Nephron progenitor cell (in vitro differentiated cells): ENCODE measurements around the gene CDK2AP2.
A peak's percentile ranks its signal among the peaks of the same experiment; 100 is the strongest.

Source experiments
- DNase-seq: peaks from one replicate; pipeline ENCODE4 v3.0.0; 2021
- H3K27ac Mint-ChIP-seq: 2 replicates; pipeline ENCODE4 v1.8.0; 2021; ENCODE audit warnings: mild to moderate bottlenecking, moderate library complexity, mixed read lengths
- H3K27me3 Mint-ChIP-seq: 2 replicates; pipeline ENCODE4 v1.8.0; 2021; ENCODE audit warnings: mild to moderate bottlenecking, low read depth, mixed read lengths; ENCODE audit not compliant: poor library complexity
- H3K36me3 Mint-ChIP-seq: 2 replicates; pipeline ENCODE4 v1.8.0; 2021; ENCODE audit warnings: low read depth, mixed read lengths
- H3K4me1 Mint-ChIP-seq: 2 replicates; pipeline ENCODE4 v1.8.0; 2021; ENCODE audit warnings: mixed read lengths
- H3K4me3 Mint-ChIP-seq: 2 replicates; pipeline ENCODE4 v1.8.0; 2021; ENCODE audit warnings: mild to moderate bottlenecking, moderate library complexity, mixed read lengths
- H3K9me3 Mint-ChIP-seq: 2 replicates; pipeline ENCODE4 v1.8.0; 2021; ENCODE audit warnings: mild to moderate bottlenecking, moderate library complexity, mixed read lengths
- TF ChIP-seq, protein P1 (sequence below): fragments of 200-600 bp; sonication (generic); IDR thresholded peaks from 2 replicates; pipeline ENCODE4 v1.5.0; 2021; ENCODE audit warnings: antibody characterized with exemption

Gene CDK2AP2

GRCh38 chr11:67538823-67539505 lies 31.0 kb upstream of the CDK2AP2 start:
- TF ChIP-seq, protein P1, sequence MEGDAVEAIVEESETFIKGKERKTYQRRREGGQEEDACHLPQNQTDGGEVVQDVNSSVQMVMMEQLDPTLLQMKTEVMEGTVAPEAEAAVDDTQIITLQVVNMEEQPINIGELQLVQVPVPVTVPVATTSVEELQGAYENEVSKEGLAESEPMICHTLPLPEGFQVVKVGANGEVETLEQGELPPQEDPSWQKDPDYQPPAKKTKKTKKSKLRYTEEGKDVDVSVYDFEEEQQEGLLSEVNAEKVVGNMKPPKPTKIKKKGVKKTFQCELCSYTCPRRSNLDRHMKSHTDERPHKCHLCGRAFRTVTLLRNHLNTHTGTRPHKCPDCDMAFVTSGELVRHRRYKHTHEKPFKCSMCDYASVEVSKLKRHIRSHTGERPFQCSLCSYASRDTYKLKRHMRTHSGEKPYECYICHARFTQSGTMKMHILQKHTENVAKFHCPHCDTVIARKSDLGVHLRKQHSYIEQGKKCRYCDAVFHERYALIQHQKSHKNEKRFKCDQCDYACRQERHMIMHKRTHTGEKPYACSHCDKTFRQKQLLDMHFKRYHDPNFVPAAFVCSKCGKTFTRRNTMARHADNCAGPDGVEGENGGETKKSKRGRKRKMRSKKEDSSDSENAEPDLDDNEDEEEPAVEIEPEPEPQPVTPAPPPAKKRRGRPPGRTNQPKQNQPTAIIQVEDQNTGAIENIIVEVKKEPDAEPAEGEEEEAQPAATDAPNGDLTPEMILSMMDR, result no peak
- Mint-ChIP-seq H3K9me3 (peaks cover 33% of the 10 kb centered on the region), H3K4me3 (no peak overlapping the region), H3K36me3 (no peaks in the 10 kb centered on the region), H3K4me1 (peaks cover 9% of the 10 kb centered on the region), H3K27ac (no peak overlapping the region), H3K27me3 (peaks cover 7% of the 10 kb centered on the region)
- DNase-seq, result no peak

GRCh38 chr11:67538306-67538705 lies 30.3 kb upstream of the CDK2AP2 start:
- Mint-ChIP-seq H3K27ac (peak overlapping the region; percentile 14), H3K4me1 (peaks cover 9% of the 10 kb centered on the region), H3K4me3 (no peak overlapping the region), H3K27me3 (peaks cover 7% of the 10 kb centered on the region), H3K36me3 (no peaks in the 10 kb centered on the region), H3K9me3 (peaks cover 40% of the 10 kb centered on the region)
- TF ChIP-seq, protein P1, result no peak
- no peak for DNase-seq

GRCh38 chr11:67535561-67535960 lies 27.6 kb upstream of the CDK2AP2 start:
- Mint-ChIP-seq H3K9me3 (peaks cover 53% of the 10 kb centered on the region), H3K27me3 (peaks cover 7% of the 10 kb centered on the region), H3K4me1 (no peaks in the 10 kb centered on the region), H3K4me3 (no peak overlapping the region), H3K27ac (no peak overlapping the region), H3K36me3 (no peaks in the 10 kb centered on the region)
- DNase-seq, result no peak
- TF ChIP-seq, protein P1, result no peak

GRCh38 chr11:67534070-67534679 lies 26.2 kb upstream of the CDK2AP2 start:
- Mint-ChIP-seq H3K27ac (no peak overlapping the region), H3K4me3 (no peak overlapping the region), H3K27me3 (peaks cover 7% of the 10 kb centered on the region), H3K36me3 (no peaks in the 10 kb centered on the region), H3K4me1 (peaks cover 3% of the 10 kb centered on the region), H3K9me3 (peaks cover 53% of the 10 kb centered on the region)
- TF ChIP-seq, protein P1, result no peak
- no peak for DNase-seq

DNA sequence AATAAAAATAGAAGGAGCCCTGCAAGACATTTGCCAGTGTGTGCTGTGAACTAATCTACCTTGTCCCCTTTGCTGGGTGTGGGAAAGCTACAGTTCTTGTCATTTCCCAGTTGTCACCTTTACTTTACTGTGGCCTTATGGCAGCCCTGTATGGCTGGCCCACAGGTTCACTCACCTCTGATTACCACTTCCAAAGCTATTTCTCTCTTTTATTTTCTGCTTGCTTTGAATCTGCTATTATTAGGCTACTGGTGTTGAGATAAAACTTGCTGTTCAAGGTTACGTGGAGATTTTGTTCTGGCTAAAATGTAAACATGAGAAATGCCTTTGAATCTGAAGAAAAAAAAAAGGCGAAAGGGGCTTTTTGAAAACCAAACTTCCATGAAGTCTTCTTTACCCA lies 24.9 kb upstream of the CDK2AP2 start:
- Mint-ChIP-seq H3K27me3 (peaks cover 4% of the 10 kb centered on the region), H3K9me3 (peaks cover 47% of the 10 kb centered on the region), H3K27ac (no peak overlapping the region), H3K4me1 (peaks cover 5% of the 10 kb centered on the region), H3K4me3 (no peak overlapping the region), H3K36me3 (no peaks in the 10 kb centered on the region)
- TF ChIP-seq, protein P1, result no peak
- no peak for DNase-seq

GRCh38 chr11:67530282-67530592 lies 22.3 kb upstream of the CDK2AP2 start:
- peaks cover 9% of the 10 kb centered on the region for H3K4me1 Mint-ChIP-seq
- no peak for DNase-seq
- H3K27me3 Mint-ChIP-seq, result peaks cover 4% of the 10 kb centered on the region
- H3K36me3 Mint-ChIP-seq, result no peaks in the 10 kb centered on the region
- TF ChIP-seq, protein P1, result no peak
- peaks cover 29% of the 10 kb centered on the region for H3K9me3 Mint-ChIP-seq
- no peak overlapping the region for H3K4me3 Mint-ChIP-seq
- no peak overlapping the region for H3K27ac Mint-ChIP-seq
